GM12891 (cell line): ENCODE measurements around the gene CCDC57.

Experiments used
- DNase-seq: peaks from one replicate; pipeline ENCODE4 v3.0.0; 2011; ENCODE audit warnings: low spot score; ENCODE audit not compliant: insufficient read length
- FAIRE-seq: peaks from 2 replicates; lab custom pipeline; 2011; peaks lifted over from hg19 to GRCh38; lab: Jason Lieb, UNC
- PAX5 ChIP-seq: IDR thresholded peaks from 2 replicates; pipeline ENCODE4 v1.6.1; 2011; ENCODE audit warnings: low read length, moderate library complexity, mild to moderate bottlenecking; ENCODE audit not compliant: insufficient read depth, severe bottlenecking
- POLR2A ChIP-seq: IDR thresholded peaks from 2 replicates; pipeline ENCODE4 v1.6.1; 2011; ENCODE audit warnings: low read depth, low read length, control low read depth
- POLR2AphosphoS5 ChIP-seq: IDR thresholded peaks from 2 replicates; pipeline ENCODE4 v1.6.1; 2011; ENCODE audit warnings: low read depth, low read length, control low read depth
- POU2F2 ChIP-seq: IDR thresholded peaks from 2 replicates; pipeline ENCODE4 v1.6.1; 2011; ENCODE audit warnings: low read depth, mild to moderate bottlenecking, control low read depth, low read length, moderate library complexity
- SPI1 ChIP-seq: IDR thresholded peaks from 2 replicates; pipeline ENCODE4 v1.6.1; 2011; ENCODE audit warnings: low read depth, low read length, control low read depth
- TAF1 ChIP-seq: IDR thresholded peaks from 2 replicates; pipeline ENCODE4 v1.6.1; 2011; ENCODE audit warnings: low read depth, low read length, control low read depth

The CCDC57 gene

GRCh38 chr17:82060001-82060380 lies 152.7 kb downstream of the CCDC57 start:
- FAIRE-seq (no peak), DNase-seq (no peak)
- TF ChIP-seq PAX5 (no peak), POLR2A (no peak), TAF1 (no peak), SPI1 (no peak), POU2F2 (no peak), POLR2AphosphoS5 (no peak)

GRCh38 chr17:82059272-82060000 lies 153.2 kb downstream of the CCDC57 start:
- FAIRE-seq (no peak), DNase-seq (no peak)
- TF ChIP-seq TAF1 (no peak), POLR2A (0 out of 2 replicates have a peak, but pooled peaks have one; percentile 28), SPI1 (no peak), POU2F2 (no peak), POLR2AphosphoS5 (no peak), PAX5 (no peak)

- no peak for FAIRE-seq
- DNase-seq = no peak
- TF ChIP-seq PAX5 (no peak), POLR2AphosphoS5 (no peak), TAF1 (no peak), POLR2A (no peak)
Observed at GRCh38 chr17:82058855-82059249, 153.8 kb downstream of the CCDC57 start.

- no peak for DNase-seq
- FAIRE-seq = no peak
- TF ChIP-seq TAF1 = no peak
- TF ChIP-seq SPI1 = no peak
- TF ChIP-seq POLR2A = no peak
- TF ChIP-seq PAX5 = no peak
- TF ChIP-seq POU2F2 = no peak
- no peak for TF ChIP-seq POLR2AphosphoS5
Observed at GRCh38 chr17:82058230-82058854, 154.3 kb downstream of the CCDC57 start.

GRCh38 chr17:82056729-82057621 lies 155.7 kb downstream of the CCDC57 start:
- DNase-seq (no peak), FAIRE-seq (no peak)
- TF ChIP-seq POLR2A (peak; percentile 20; the same call in 1 of the 2 replicates), TAF1 (no peak), POLR2AphosphoS5 (peak; percentile 70; the same call in 1 of the 2 replicates)

- DNase-seq (no peak), FAIRE-seq (no peak)
- TF ChIP-seq POU2F2 (no peak), POLR2A (no peak), PAX5 (no peak), SPI1 (no peak), POLR2AphosphoS5 (no peak), TAF1 (no peak)
Observed at GRCh38 chr17:82055965-82056728, 156.5 kb downstream of the CCDC57 start.

GRCh38 chr17:82055023-82055964 lies 157.3 kb downstream of the CCDC57 start:
- TF ChIP-seq POLR2A = no peak
- peak; percentile 41; the same call in 1 of the 2 replicates for TF ChIP-seq POLR2AphosphoS5
- DNase-seq (no peak), FAIRE-seq (no peak)

GRCh38 chr17:82054351-82055022 lies 158.2 kb downstream of the CCDC57 start:
- TF ChIP-seq POLR2AphosphoS5 (no peak), SPI1 (no peak), TAF1 (no peak)
- FAIRE-seq = no peak
- no peak for DNase-seq

GRCh38 chr17:82053556-82054263 lies 158.9 kb downstream of the CCDC57 start:
- FAIRE-seq (no peak), DNase-seq (no peak)
- TF ChIP-seq POLR2AphosphoS5 = 0 out of 2 replicates have a peak, but pooled peaks have one; percentile 17
- TF ChIP-seq TAF1 = no peak
- no peak for TF ChIP-seq POU2F2
- TF ChIP-seq POLR2A = no peak
- no peak for TF ChIP-seq PAX5
- TF ChIP-seq SPI1 = no peak
